ENCODE results near the gene IL18R1.

Gene IL18R1

DNA sequence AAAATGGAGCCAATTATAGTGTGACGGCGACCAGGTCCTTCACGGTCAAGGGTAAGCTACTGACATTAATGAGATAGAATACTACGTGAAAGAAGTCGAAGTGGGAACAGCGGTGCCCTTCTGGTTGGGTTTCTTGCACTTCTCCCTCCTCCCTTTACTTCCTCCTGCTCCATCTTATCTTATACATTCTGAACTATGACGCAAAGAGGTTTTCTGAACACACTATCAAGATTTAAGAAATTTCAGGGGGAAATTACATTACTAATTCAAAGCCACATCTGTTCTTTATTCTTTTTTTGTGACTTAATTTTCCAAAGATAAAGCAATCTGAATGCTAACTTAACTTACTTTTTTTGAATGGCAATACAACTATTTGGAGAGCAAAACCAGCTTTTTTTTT, 14.8 kb upstream of the IL18R1 start:
- no peak overlapping the region for H3K27ac ChIP-seq (ENCODE audit: low read length)
- peaks cover 25% of the 10 kb centered on the region for H3K4me1 ChIP-seq (ENCODE audit: low read length)
- H3K9me2 ChIP-seq (replicated peaks; ENCODE audit: insufficient read depth, low read length), result no peaks in the 10 kb centered on the region
- no peaks in the 10 kb centered on the region for H3K36me3 ChIP-seq (replicated peaks; ENCODE audit: insufficient read depth, low read length)
- H4K20me1 ChIP-seq (ENCODE audit: insufficient read depth, low read length), result no peaks in the 10 kb centered on the region
- no peak overlapping the region for H3K9ac ChIP-seq (ENCODE audit: low read length)
- H3K79me2 ChIP-seq (ENCODE audit: low read length), result no peaks in the 10 kb centered on the region
- DNase-seq, result no peak
- H3K9me3 ChIP-seq (replicated peaks; ENCODE audit: insufficient read depth, low read length), result no peaks in the 10 kb centered on the region
- no peak overlapping the region for H3K4me3 ChIP-seq (ENCODE audit: low read length)
- H3K4me2 ChIP-seq (ENCODE audit: low read depth, low read length), result no peak overlapping the region
- no peak overlapping the region for H2AFZ ChIP-seq (ENCODE audit: low read length)
- TF ChIP-seq EZH2phosphoT487 (IDR thresholded peaks at IDR 0.05; ENCODE audit: low read length) (no peak), EZH2 (optimal IDR thresholded peaks at IDR 0.05; ENCODE audit: low read depth, low read length) (no peak)
- H3F3A ChIP-seq (ENCODE audit: insufficient read depth, low read length), result no peaks in the 10 kb centered on the region; the same call in 1 of the 2 replicates
- no peaks in the 10 kb centered on the region for H3K27me3 ChIP-seq (replicated peaks; ENCODE audit: insufficient read depth, low read length)

DNA sequence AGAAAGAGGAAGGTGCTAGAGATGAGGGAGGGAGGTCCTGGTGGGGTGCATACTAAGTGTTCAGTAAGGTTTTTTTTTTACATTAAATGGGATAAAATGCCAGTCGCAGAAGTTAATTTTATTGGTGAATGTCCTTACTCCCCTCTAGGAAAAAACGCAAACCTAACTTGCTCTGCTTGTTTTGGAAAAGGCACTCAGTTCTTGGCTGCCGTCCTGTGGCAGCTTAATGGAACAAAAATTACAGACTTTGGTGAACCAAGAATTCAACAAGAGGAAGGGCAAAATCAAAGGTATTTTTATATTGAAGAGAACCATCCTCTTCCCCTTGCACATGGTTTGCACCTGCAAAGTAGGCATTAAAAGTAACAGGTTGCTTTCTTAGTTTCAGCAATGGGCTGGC, 12.7 kb upstream of the IL18R1 start:
- TF ChIP-seq, protein P1, sequence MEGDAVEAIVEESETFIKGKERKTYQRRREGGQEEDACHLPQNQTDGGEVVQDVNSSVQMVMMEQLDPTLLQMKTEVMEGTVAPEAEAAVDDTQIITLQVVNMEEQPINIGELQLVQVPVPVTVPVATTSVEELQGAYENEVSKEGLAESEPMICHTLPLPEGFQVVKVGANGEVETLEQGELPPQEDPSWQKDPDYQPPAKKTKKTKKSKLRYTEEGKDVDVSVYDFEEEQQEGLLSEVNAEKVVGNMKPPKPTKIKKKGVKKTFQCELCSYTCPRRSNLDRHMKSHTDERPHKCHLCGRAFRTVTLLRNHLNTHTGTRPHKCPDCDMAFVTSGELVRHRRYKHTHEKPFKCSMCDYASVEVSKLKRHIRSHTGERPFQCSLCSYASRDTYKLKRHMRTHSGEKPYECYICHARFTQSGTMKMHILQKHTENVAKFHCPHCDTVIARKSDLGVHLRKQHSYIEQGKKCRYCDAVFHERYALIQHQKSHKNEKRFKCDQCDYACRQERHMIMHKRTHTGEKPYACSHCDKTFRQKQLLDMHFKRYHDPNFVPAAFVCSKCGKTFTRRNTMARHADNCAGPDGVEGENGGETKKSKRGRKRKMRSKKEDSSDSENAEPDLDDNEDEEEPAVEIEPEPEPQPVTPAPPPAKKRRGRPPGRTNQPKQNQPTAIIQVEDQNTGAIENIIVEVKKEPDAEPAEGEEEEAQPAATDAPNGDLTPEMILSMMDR (IDR thresholded peaks at IDR 0.05; ENCODE audit: low read length), result peak; percentile 20; the same call in 1 of the 2 replicates
- TF ChIP-seq EZH2phosphoT487 (IDR thresholded peaks at IDR 0.05; ENCODE audit: low read length), result no peak
- Histone ChIP-seq H2AFZ (ENCODE audit: low read length) (peak overlapping the region; percentile 75), H3F3A (ENCODE audit: insufficient read depth, low read length) (no peaks in the 10 kb centered on the region; the same call in 1 of the 2 replicates), H3K36me3 (replicated peaks; ENCODE audit: insufficient read depth, low read length) (no peaks in the 10 kb centered on the region), H3K4me1 (ENCODE audit: low read length) (peaks cover 17% of the 10 kb centered on the region), H3K4me3 (ENCODE audit: low read length) (no peak overlapping the region), H3K9me3 (replicated peaks; ENCODE audit: insufficient read depth, low read length) (no peaks in the 10 kb centered on the region), H4K20me1 (ENCODE audit: insufficient read depth, low read length) (no peaks in the 10 kb centered on the region), H3K9me2 (replicated peaks; ENCODE audit: insufficient read depth, low read length) (no peaks in the 10 kb centered on the region), H3K27ac (ENCODE audit: low read length) (peak overlapping the region; percentile 17; the same call in 1 of the 2 replicates), H3K4me2 (ENCODE audit: low read depth, low read length) (peak overlapping the region; percentile 61), H3K79me2 (ENCODE audit: low read length) (no peaks in the 10 kb centered on the region), H3K27me3 (replicated peaks; ENCODE audit: insufficient read depth, low read length) (no peaks in the 10 kb centered on the region), H3K9ac (ENCODE audit: low read length) (no peak overlapping the region)
- DNase-seq, result peak; percentile 64

GRCh38 chr2:102344397-102344796, 11.2 kb upstream of the IL18R1 start:
- DNase-seq, result no peak

More at GRCh38 chr2:102344397-102344796, 11.2 kb upstream of the IL18R1 start:
- Histone ChIP-seq H3K9me3 (replicated peaks; ENCODE audit: insufficient read depth, low read length) (no peaks in the 10 kb centered on the region), H3K27ac (ENCODE audit: low read length) (no peak overlapping the region), H3K4me3 (ENCODE audit: low read length) (no peak overlapping the region), H3K27me3 (replicated peaks; ENCODE audit: insufficient read depth, low read length) (no peaks in the 10 kb centered on the region), H3K4me1 (ENCODE audit: low read length) (peaks cover 15% of the 10 kb centered on the region), H3K9ac (ENCODE audit: low read length) (no peak overlapping the region), H2AFZ (ENCODE audit: low read length) (no peak overlapping the region), H3K79me2 (ENCODE audit: low read length) (no peaks in the 10 kb centered on the region), H3K4me2 (ENCODE audit: low read depth, low read length) (no peak overlapping the region), H4K20me1 (ENCODE audit: insufficient read depth, low read length) (no peaks in the 10 kb centered on the region), H3F3A (ENCODE audit: insufficient read depth, low read length) (no peaks in the 10 kb centered on the region; the same call in 1 of the 2 replicates), H3K9me2 (replicated peaks; ENCODE audit: insufficient read depth, low read length) (no peaks in the 10 kb centered on the region), H3K36me3 (replicated peaks; ENCODE audit: insufficient read depth, low read length) (no peaks in the 10 kb centered on the region)
- TF ChIP-seq, protein P1 (IDR thresholded peaks at IDR 0.05; ENCODE audit: low read length), result no peak
- no peak for TF ChIP-seq EZH2 (optimal IDR thresholded peaks at IDR 0.05; ENCODE audit: low read depth, low read length)
- no peak for TF ChIP-seq EZH2phosphoT487 (IDR thresholded peaks at IDR 0.05; ENCODE audit: low read length)

Measured in MM.1S (cell line).